Type B pancreatic cell (in vitro differentiated cells): Measurements from ENCODE around the gene IL21. TPM values are rescaled to one million over a fixed set of nuclear protein-coding genes. Genes with fewer than 3 reads are reported as not detected.

Source experiments
- DNase-seq: peaks from one replicate; pipeline ENCODE4 v3.0.0; 2021; ENCODE audit warnings: mixed read lengths; ENCODE audit not compliant: unreplicated experiment; ENCODE audit errors: extremely low spot score
- H3K27ac Mint-ChIP-seq: 2 replicates; pipeline ENCODE4 v1.8.0; 2021; ENCODE audit warnings: mild to moderate bottlenecking, mixed read lengths
- H3K27me3 Mint-ChIP-seq: 2 replicates; pipeline ENCODE4 v1.8.0; 2021; ENCODE audit warnings: mixed read lengths
- H3K36me3 Mint-ChIP-seq: 2 replicates; pipeline ENCODE4 v1.8.0; 2021; ENCODE audit warnings: mixed read lengths
- H3K4me1 Mint-ChIP-seq: one replicate; pipeline ENCODE4 v1.8.0; 2021; ENCODE audit warnings: mixed read lengths; ENCODE audit not compliant: unreplicated experiment
- H3K4me3 Mint-ChIP-seq: 2 replicates; pipeline ENCODE4 v1.8.0; 2021; ENCODE audit warnings: mild to moderate bottlenecking, mixed read lengths
- H3K9me3 Mint-ChIP-seq: 2 replicates; pipeline ENCODE4 v1.8.0; 2021; ENCODE audit warnings: mixed read lengths
- total RNA-seq: library from RNA; stranded (reverse); gene quantifications from 2 replicates; pipeline ENCODE4 v1.2.1, GENCODE V29; 2021; ENCODE audit warnings: low replicate concordance
- TF ChIP-seq, protein P1 (sequence below): fragments of 200-600 bp; sonication (generic); conservative IDR thresholded peaks from 2 replicates; pipeline ENCODE4 v1.5.0; 2021; ENCODE audit warnings: antibody characterized with exemption, mild to moderate bottlenecking

The IL21 gene
- total RNA-seq, 1 donor from 2014 or later, result not detected

DNA sequence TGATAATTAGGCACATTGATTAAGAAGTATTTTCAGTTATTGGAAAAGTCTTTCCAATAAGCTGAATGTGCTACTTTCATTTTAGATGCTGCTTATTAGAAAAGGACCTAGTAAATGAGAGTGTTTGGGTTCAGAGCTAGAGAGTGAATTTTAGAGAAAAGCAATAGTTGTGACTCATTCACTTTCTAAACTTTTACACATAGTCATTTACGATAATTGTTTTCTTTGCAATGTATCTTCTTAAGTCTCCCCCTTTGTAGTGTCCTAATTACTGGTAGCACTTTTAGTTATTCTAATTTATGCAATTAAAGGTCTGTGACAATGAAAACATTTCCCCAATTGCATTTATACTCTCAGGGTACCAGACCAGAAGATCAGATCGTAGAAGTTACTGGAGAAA, 1.3 kb downstream of the IL21 start:
- Mint-ChIP-seq H3K36me3 (no peaks in the 10 kb centered on the region), H3K9me3 (no peaks in the 10 kb centered on the region), H3K4me1 (no peaks in the 10 kb centered on the region), H3K4me3 (no peak overlapping the region), H3K27ac (no peak overlapping the region), H3K27me3 (no peaks in the 10 kb centered on the region)
- TF ChIP-seq, protein P1, sequence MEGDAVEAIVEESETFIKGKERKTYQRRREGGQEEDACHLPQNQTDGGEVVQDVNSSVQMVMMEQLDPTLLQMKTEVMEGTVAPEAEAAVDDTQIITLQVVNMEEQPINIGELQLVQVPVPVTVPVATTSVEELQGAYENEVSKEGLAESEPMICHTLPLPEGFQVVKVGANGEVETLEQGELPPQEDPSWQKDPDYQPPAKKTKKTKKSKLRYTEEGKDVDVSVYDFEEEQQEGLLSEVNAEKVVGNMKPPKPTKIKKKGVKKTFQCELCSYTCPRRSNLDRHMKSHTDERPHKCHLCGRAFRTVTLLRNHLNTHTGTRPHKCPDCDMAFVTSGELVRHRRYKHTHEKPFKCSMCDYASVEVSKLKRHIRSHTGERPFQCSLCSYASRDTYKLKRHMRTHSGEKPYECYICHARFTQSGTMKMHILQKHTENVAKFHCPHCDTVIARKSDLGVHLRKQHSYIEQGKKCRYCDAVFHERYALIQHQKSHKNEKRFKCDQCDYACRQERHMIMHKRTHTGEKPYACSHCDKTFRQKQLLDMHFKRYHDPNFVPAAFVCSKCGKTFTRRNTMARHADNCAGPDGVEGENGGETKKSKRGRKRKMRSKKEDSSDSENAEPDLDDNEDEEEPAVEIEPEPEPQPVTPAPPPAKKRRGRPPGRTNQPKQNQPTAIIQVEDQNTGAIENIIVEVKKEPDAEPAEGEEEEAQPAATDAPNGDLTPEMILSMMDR, result no peak
- DNase-seq, result no peak

DNA sequence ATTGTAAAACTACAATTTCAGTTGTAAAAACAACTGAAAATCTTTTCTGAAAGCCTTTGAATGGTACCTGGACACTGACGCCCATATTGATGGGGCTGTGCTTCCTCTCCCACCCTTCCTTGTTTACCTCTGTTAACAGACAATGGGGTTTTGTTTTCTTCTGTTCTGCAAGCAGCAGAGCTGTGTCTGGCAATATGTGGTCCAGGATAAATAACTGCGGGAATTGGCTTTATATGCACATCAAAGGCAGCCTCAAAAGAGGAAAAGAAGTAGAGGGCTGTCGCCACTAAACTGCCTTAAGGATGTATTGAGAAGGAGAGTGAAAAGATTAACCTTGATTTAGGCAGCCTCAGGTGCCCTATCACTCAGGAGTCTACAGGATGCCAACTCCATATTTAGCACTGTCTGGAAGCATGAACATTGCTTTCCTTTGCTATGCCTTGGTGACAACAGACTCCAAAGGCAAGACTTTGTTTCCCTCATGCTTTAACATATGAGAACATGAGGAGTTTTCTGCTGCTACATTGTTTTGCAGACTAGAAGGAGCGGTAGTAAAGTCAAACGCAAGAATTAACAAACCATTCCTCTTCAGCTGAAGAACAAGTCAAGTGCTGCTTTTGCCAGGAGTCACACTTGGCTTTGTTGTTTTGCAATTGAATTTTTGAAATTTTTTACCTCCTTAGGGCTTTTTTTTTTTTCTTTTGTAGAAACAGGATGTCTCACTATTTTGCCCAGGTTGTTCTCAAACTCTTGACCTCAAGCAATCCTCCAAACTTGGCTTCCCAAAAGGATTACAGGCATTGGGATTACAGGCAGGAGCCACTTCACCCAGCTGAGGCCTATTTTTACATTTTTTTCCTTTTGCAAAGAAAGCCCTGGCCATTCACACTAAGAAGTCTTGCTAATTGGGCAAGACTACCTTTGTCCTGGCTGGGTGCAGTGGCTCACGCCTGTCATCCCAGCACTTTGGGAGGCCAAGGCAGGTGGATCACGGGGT, 3.0 kb downstream of the IL21 start:
- TF ChIP-seq, protein P1, result no peak
- Mint-ChIP-seq H3K4me3 (no peak overlapping the region), H3K27ac (no peak overlapping the region), H3K9me3 (no peaks in the 10 kb centered on the region), H3K27me3 (no peaks in the 10 kb centered on the region), H3K36me3 (no peaks in the 10 kb centered on the region), H3K4me1 (no peaks in the 10 kb centered on the region)
- no peak for DNase-seq

DNA sequence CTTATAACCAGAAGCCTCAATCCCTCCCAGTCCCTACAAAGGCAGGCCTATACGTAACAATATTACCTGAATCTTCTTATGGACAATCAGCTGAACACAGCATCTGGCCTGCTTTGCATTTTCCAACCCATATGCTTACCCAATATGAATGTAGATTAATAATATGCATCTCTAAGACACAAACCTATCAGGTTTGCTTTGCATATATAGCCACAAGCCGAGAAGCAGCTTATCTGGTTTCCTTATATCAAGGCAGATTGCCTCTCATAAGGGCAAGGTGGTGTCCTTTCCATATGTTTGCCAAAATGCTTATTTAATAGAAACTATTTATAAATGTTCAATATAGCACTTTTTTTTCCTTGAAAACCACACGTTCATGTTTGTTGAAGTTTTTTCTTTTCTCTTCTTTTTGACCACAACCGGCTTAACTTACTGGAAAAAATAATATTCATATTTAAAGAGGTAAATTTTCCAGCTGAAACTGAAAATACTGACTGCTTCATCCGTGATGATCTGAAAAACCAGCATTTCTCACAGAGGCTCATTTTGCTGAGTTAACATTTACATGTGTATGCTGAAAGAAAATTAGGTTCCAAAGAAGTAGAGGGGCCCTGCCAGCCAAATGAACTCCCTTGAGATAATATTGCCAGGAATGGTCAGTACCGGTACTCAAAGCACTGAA, 3.8 kb downstream of the IL21 start:
- Mint-ChIP-seq H3K27ac (no peak overlapping the region), H3K27me3 (no peaks in the 10 kb centered on the region), H3K4me1 (no peaks in the 10 kb centered on the region), H3K9me3 (no peaks in the 10 kb centered on the region), H3K4me3 (no peak overlapping the region), H3K36me3 (no peaks in the 10 kb centered on the region)
- no peak for DNase-seq
- TF ChIP-seq, protein P1, result no peak

DNA sequence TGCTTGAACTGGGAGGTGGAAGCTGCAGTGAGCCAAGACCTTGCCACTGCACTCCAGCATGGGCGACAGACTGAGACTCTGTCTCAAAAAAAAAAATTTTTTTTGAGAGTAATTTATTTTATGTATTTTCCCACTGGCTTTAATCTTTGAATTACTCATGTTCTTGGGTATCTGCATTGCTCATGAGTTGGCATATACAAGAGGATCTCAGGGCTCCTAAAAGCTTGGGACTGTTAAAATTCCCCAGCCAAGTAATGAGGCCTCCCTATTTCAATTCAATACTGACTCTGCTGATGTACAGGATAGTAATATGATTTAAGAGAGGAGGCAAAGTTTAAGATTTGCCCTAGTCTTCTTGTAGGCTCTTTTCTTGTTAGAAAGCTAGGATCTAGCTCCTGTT, 6.2 kb downstream of the IL21 start:
- no peak for DNase-seq
- Mint-ChIP-seq H3K27ac (no peak overlapping the region), H3K9me3 (no peaks in the 10 kb centered on the region), H3K4me1 (no peaks in the 10 kb centered on the region), H3K4me3 (no peak overlapping the region), H3K36me3 (no peaks in the 10 kb centered on the region), H3K27me3 (no peaks in the 10 kb centered on the region)
- TF ChIP-seq, protein P1, result no peak

DNA sequence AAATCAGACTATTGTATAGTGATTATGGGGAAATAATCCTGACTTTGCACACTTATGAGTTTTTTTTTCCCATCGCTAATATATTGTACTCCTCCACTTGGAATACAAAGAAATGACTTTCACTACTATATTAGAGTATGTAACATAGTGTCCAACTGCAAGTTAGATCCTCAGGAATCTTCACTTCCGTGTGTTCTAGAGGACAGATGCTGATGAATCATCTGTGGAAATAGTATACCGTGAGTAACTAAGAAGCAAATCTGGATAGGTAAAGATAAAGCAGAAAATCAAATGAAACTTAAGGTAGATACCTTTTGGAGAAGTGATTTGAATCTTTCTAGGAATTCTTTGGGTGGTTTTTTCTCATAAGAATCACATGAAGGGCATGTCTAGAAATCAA, 8.3 kb downstream of the IL21 start:
- Mint-ChIP-seq H3K4me3 (no peak overlapping the region), H3K9me3 (no peaks in the 10 kb centered on the region), H3K36me3 (no peaks in the 10 kb centered on the region), H3K4me1 (no peaks in the 10 kb centered on the region), H3K27ac (no peak overlapping the region), H3K27me3 (no peaks in the 10 kb centered on the region)
- TF ChIP-seq, protein P1, result no peak
- no peak for DNase-seq
